PFSK-1 (cell line): ENCODE results near the gene FLAD1.

Experiments
- FOXP2 ChIP-seq: optimal IDR thresholded peaks from 2 replicates; pipeline ENCODE3; 2011; ENCODE audit warnings: borderline replicate concordance, control low read depth, inconsistent platforms; ENCODE audit not compliant: insufficient read depth; ENCODE audit errors: extremely low read length, extremely low read depth
- POLR2AphosphoS5 ChIP-seq: IDR thresholded peaks from 2 replicates; pipeline ENCODE4 v1.6.1; 2012; ENCODE audit warnings: low read depth, mild to moderate bottlenecking, control low read depth, low read length, moderate library complexity
- REST ChIP-seq, 2 experiments: IDR thresholded peaks; 2 replicates each; pipeline versions ENCODE4 v1.6.1 to v1.8.0; 2011 to 2012; ENCODE audit warnings: low read depth in 2 of 2, low read length in 2 of 2, control low read depth in 1 of 2, inconsistent platforms in 1 of 2, mild to moderate bottlenecking in 1 of 2, moderate library complexity in 1 of 2; ENCODE audit not compliant: insufficient read depth in 1 of 2
- SIN3A ChIP-seq: IDR thresholded peaks from 2 replicates; pipeline ENCODE4 v1.6.1; 2012; ENCODE audit warnings: mild to moderate bottlenecking, low read length, moderate library complexity, borderline replicate concordance; ENCODE audit not compliant: insufficient read depth
- TAF1 ChIP-seq: IDR thresholded peaks from 2 replicates; pipeline ENCODE4 v1.6.1; 2012; ENCODE audit warnings: low read length, control low read depth, borderline replicate concordance; ENCODE audit not compliant: insufficient read depth

The FLAD1 gene

GRCh38 chr1:155012026-155012546 lies 28.9 kb downstream of the FLAD1 start:
- TF ChIP-seq TAF1, result no peak
- no peak for TF ChIP-seq FOXP2
- TF ChIP-seq SIN3A, result no peak

DNA sequence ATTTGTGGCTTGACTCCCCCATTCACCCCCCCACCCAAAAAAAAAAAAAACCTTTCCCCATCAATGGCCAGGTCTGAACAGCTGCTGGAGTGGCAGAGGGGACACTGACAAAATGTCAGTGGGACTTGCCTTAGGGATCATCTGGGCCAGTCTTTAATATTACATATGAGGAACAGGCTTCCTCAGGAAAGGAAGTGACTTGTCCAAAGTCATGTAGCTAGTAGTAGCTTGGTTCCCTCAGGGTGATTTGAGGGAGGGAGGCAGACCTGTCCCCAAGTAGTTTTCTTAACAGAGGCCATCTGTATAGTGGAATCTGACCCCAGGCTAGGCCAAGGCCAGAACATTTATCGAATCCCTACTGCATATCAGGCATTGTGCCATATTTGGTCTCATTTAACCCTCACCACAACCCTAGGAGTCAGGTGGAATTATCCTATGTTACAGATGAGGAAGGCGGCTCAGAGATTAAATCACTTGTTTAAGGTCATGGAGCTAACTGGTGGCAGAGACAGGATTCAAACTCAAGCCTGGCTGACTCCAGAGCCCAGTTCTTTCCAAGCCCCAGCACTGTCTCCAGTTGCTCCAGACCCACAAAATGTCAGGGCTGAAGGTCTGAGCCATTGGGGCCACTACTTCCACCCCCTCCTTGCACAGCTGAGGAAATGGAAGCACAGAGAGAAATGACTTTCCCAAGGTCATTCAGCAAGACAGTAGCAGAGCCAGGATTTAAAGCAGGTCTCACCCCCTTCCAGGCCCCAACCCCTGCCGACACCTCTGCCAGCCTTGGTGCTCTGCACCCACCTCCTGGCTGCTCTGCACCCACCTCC lies 29.8 kb downstream of the FLAD1 start:
- TF ChIP-seq SIN3A (no peak), FOXP2 (no peak), REST (IDR thresholded peaks at IDR 0.05; ENCODE audit: insufficient read depth in 1 of 2, low read depth in 2 of 2, low read length in 2 of 2) (no peak), POLR2AphosphoS5 (no peak), TAF1 (no peak)

- no peak for TF ChIP-seq POLR2AphosphoS5
- no peak for TF ChIP-seq TAF1
- no peak for TF ChIP-seq SIN3A
- TF ChIP-seq FOXP2, result no peak
- TF ChIP-seq REST (IDR thresholded peaks at IDR 0.05; ENCODE audit: insufficient read depth in 1 of 2, low read depth in 2 of 2, low read length in 2 of 2), result no peak
Observed at GRCh38 chr1:155013632-155014031, 30.5 kb downstream of the FLAD1 start.

- TF ChIP-seq POLR2AphosphoS5, result no peak
- TF ChIP-seq FOXP2, result no peak
Observed at GRCh38 chr1:155014709-155015508, 31.8 kb downstream of the FLAD1 start.

DNA sequence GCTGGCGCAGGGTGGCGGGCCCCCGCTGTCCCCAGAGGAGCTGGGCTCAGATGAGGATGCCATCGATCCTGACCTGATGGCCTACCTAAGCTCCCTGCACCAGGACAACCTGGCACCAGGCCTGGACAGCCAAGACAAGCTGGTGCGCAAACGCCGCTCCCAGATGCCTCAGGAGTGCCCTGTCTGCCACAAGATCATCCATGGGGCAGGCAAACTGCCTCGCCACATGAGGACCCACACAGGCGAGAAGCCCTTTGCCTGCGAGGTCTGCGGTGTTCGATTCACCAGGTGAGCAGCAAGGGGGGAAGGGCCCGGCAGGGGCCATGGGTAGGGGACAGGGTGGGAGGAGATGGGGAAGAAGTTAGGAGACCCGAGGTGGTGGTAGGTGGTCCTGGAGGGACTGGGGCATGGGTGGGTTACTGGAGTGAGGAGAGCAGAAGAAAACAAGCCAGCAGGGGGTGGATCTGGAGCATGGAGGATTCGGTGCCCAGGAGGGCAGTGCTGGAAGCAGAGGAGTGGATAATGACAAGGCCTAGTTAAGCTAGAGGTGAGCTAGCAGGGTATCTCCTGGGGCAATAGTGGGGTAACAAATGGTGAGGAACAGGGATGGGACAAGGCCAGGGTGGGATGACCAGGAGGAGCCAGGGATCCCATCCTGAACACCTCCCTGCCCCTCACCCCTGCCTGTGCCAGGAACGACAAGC lies 32.5 kb downstream of the FLAD1 start:
- TF ChIP-seq POLR2AphosphoS5 (no peak), TAF1 (no peak), FOXP2 (no peak), SIN3A (no peak), REST (IDR thresholded peaks at IDR 0.05; ENCODE audit: insufficient read depth in 1 of 2, low read depth in 2 of 2, low read length in 2 of 2) (no peak)
